NCI-H2227 treated with DMSO at 0.1 percent for 48 hours (cell line): ENCODE results near the gene PTGER1.
"Not testable (repeated sequence)": the region's sequence is repeated elsewhere in the genome, so short reads cannot be mapped to it uniquely, and the experiment has no call there.

Experiments used
- DNase-seq: peaks from one replicate; lab custom pipeline; 2025; lab: John Stamatoyannopoulos, UW

PTGER1 gene

GRCh38 chr19:14473978-14474578, 1.1 kb downstream of the PTGER1 start:
- no peak for DNase-seq

- no peak for DNase-seq
Observed at GRCh38 chr19:14473073-14473977, 1.8 kb downstream of the PTGER1 start.

GRCh38 chr19:14472202-14472938, 2.8 kb downstream of the PTGER1 start:
- DNase-seq: no peak

- no peak for DNase-seq
Observed at GRCh38 chr19:14471436-14472187, 3.5 kb downstream of the PTGER1 start.

GRCh38 chr19:14470031-14470876, 4.9 kb downstream of the PTGER1 start:
- DNase-seq: no peak

- DNase-seq: no peak
Observed at GRCh38 chr19:14467816-14468215, 7.3 kb downstream of the PTGER1 start.

- no peak for DNase-seq
Observed at GRCh38 chr19:14467391-14467790, 7.8 kb downstream of the PTGER1 start.

GRCh38 chr19:14463747-14464146, 11.4 kb downstream of the PTGER1 start:
- DNase-seq: no peak

- not testable (repeated sequence) for DNase-seq
Observed at GRCh38 chr19:14462401-14462800, 12.8 kb downstream of the PTGER1 start.

GRCh38 chr19:14460935-14461334, 14.2 kb downstream of the PTGER1 start:
- DNase-seq: no peak

- no peak for DNase-seq
Observed at GRCh38 chr19:14459703-14460102, 15.5 kb downstream of the PTGER1 start.

- not testable (repeated sequence) for DNase-seq
Observed at GRCh38 chr19:14452303-14452702, 22.9 kb downstream of the PTGER1 start.

GRCh38 chr19:14450876-14451275, 24.3 kb downstream of the PTGER1 start:
- no peak for DNase-seq

- DNase-seq: no peak
Observed at GRCh38 chr19:14450168-14450874, 24.8 kb downstream of the PTGER1 start.

GRCh38 chr19:14449321-14449720, 25.8 kb downstream of the PTGER1 start:
- no peak for DNase-seq

GRCh38 chr19:14446336-14447036, 28.7 kb downstream of the PTGER1 start:
- DNase-seq: no peak

GRCh38 chr19:14443632-14444216, 31.4 kb downstream of the PTGER1 start:
- no peak for DNase-seq

GRCh38 chr19:14442891-14443631, 32.1 kb downstream of the PTGER1 start:
- no peak for DNase-seq
